Measurements from ENCODE around the gene MICA.

DNA sequence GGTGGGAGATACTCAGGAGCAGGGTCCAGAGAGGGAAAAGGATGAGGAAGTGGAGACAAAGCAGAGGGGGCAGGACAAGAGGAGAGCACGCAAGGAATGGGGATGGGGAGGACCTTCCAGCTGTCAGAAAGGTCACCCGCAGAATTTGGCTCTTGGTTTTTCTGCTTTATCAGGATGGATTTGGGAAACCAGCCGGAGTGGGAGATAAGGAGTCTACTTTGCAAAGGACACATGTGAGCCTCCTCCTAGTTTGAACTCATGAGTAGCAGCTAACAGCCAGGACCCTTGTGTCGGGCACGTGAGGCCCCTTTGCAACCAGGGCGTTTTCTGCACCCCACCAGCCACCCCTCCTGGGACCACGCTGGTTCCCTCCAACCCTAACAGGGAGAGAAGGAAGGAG lies 7.6 kb upstream of the MICA start:
- TF ChIP-seq, protein P1, sequence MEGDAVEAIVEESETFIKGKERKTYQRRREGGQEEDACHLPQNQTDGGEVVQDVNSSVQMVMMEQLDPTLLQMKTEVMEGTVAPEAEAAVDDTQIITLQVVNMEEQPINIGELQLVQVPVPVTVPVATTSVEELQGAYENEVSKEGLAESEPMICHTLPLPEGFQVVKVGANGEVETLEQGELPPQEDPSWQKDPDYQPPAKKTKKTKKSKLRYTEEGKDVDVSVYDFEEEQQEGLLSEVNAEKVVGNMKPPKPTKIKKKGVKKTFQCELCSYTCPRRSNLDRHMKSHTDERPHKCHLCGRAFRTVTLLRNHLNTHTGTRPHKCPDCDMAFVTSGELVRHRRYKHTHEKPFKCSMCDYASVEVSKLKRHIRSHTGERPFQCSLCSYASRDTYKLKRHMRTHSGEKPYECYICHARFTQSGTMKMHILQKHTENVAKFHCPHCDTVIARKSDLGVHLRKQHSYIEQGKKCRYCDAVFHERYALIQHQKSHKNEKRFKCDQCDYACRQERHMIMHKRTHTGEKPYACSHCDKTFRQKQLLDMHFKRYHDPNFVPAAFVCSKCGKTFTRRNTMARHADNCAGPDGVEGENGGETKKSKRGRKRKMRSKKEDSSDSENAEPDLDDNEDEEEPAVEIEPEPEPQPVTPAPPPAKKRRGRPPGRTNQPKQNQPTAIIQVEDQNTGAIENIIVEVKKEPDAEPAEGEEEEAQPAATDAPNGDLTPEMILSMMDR (IDR thresholded peaks at IDR 0.05): no peak
- no peak for TF ChIP-seq POLR2A (IDR thresholded peaks at IDR 0.05)
- TF ChIP-seq POLR2AphosphoS5 (IDR thresholded peaks at IDR 0.05): no peak
